ENCODE results near the gene MAGEB2.
A peak's percentile ranks its signal among the peaks of the same experiment; 100 is the strongest.
"Not testable (repeated sequence)": the region's sequence is repeated elsewhere in the genome, so short reads cannot be mapped to it uniquely, and the experiment has no call there.

The MAGEB2 gene

GRCh38 chrX:30215357-30215843, at the start of gene MAGEB2:
TSS of gene MAGEB2 (plus strand) at chrX:30215563. CDS start at chrX:30218581, 3,018 bp downstream.
- DNase-seq, result peak; percentile 46

DNA sequence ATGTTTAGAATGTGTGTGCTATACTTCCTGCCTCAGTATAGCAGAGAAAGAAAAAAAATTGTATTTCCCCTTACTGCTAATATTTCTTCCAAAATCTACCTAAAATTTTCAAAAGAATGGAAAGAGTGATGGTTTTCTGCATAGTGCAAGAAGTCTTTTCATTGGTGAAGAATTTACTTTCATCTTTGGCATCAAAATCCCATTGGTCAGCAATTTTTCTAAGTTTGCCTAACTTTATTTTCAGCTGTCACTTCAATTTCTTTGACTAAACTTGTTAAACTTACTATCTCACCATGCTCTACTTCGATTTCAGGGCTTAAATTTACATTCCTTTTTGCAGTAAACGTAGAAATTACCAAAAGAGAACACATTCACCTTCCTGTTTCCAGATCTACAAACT, 44.5 kb upstream of the MAGEB2 start:
- DNase-seq, result no peak

DNA sequence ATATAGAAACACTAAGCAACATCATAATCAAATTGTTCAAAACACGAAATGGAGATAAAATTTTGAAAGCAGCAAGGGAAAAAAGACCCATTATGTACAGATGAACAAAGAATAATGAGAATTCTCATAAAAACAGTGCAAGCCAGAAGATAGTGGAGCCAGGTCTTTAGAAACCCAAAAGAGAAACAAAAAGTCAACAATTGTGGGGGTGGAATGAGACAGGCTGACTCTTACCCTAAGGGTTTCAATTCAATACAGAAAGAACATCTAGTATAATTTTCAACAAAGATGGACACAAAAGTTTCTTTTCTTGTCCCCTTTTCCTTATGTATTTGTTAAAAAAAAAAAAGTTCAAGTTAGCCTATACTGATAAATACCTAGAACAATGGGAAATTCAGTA, 34.0 kb upstream of the MAGEB2 start:
- DNase-seq, result no peak

- DNase-seq, result no peak
Measured at GRCh38 chrX:30183554-30183953, 31.8 kb upstream of the MAGEB2 start.

DNA sequence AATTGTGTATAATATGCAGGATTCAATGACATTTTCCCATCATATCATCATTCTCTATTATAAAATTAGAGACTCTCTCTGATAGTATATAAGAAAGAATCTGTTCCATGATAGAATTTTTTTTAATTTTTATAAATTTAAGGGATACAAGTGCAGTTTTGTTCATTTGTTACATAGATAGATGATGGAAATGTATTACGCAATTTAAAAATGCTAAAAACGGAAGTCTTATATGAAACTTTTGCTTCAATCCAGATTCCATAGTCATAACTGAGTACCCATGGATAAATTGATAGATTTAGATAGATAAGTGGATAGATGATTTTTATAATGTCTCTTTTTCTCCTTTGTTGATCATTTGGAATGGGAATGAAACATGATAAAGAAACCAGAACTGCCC, 24.9 kb upstream of the MAGEB2 start:
- DNase-seq, result no peak

DNA sequence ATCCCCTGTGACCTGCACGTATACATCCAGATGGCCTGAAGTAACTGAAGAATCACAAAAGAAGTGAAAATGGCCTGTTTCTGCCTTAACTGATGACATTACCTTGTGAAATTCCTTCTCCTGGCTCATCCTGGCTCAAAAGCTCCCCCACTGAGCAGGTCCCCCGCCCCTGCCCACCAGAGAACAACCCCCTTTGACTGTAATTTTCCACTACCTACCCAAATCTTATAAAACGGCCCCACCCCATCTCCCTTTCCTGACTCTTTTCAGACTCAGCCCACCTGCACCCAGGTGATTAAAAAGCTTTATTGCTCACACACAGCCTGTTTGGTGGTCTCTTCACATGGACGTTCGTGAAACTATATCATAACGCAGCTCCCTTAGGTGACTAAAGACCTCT, 21.5 kb upstream of the MAGEB2 start:
- not testable (repeated sequence) for DNase-seq

GRCh38 chrX:30196322-30196721, 19.0 kb upstream of the MAGEB2 start:
- no peak for DNase-seq

DNA sequence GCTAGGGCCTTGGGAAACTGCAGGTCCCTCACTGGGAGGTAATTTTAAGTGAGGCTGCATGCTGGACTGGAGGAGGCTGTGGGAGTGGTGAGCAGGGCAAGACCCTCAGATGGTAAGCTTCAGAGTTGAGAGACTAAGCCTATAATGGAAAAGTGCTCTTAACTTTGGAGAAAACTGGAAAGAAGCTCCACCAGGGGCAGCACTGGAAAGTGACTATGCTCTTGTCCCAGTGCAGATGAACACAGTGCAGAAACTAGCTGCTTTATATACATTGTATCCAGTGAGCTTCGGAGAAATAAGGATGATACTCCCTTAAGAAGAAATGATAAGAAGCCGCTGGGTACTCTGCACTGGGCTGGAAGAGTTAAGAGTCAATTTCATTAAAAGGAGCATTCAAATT, 3.2 kb upstream of the MAGEB2 start:
- no peak for DNase-seq

DNA sequence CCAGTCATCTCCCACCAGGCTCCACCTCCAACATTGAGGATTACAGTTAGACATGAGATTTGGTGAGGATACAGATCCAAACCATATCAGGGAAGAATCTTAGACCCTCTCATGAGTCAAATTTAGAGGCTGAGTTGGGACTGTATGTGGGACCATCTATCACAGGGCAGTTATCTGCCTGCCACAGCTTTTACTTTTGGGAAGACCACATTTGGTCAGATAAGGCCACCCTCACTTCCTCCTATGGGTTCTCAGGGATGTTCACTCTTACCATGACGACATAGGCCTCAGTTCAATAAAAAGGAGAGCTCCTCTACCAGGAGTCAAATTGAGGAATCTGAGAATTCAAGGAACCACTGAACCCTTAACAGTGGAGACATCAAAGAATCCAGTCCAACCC, 2.1 kb downstream of the MAGEB2 start:
- DNase-seq, result no peak

DNA sequence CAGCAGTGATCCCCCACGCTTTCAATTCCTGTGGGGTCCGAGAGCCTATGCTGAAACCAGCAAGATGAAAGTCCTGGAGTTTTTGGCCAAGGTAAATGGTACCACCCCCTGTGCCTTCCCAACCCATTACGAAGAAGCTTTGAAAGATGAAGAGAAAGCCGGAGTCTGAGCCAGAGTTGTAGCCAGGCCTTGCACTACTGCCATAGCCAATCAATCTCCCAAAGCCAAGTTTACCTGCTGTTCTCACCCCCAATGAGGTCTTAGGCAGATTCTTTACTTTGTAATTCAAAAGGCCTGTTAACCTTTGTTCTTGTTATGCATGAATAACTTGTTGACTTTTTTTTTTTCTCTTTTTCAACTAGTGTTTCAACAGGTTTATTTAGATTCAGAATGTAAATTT, 4.0 kb downstream of the MAGEB2 start:
- no peak for DNase-seq

GRCh38 chrX:30220661-30221060, 5.3 kb downstream of the MAGEB2 start:
- DNase-seq, result no peak

- no peak for DNase-seq
Measured at GRCh38 chrX:30224536-30224935, 9.2 kb downstream of the MAGEB2 start.

- DNase-seq, result no peak
Measured at GRCh38 chrX:30228526-30228925, 13.2 kb downstream of the MAGEB2 start.

DNA sequence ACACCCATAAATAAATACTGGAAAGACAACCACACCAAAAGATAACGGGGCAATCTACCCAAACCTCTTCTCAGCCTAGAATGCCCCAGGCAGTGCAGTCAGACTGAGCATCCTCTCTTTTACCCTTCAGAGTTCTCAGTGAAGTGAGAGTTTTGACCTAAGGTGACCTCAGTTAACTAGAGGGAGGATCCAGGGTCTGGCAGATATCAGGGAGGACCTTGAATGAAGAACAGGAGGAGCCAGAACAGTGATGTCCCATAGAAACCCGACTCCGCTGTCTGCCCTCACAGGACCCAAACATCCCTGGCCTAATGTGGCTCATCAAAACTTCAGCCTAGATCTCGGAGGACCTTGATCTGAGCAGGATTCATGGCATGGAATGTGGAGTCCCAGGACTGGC, 15.0 kb downstream of the MAGEB2 start, which contains the start of gene MAGEB3:
Gene MAGEB3, plus strand, starts transcription at position 263 of the 400 bp plus-strand sequence. CDS start 5,268 bp downstream, outside the sequence.
- DNase-seq, result no peak

DNA sequence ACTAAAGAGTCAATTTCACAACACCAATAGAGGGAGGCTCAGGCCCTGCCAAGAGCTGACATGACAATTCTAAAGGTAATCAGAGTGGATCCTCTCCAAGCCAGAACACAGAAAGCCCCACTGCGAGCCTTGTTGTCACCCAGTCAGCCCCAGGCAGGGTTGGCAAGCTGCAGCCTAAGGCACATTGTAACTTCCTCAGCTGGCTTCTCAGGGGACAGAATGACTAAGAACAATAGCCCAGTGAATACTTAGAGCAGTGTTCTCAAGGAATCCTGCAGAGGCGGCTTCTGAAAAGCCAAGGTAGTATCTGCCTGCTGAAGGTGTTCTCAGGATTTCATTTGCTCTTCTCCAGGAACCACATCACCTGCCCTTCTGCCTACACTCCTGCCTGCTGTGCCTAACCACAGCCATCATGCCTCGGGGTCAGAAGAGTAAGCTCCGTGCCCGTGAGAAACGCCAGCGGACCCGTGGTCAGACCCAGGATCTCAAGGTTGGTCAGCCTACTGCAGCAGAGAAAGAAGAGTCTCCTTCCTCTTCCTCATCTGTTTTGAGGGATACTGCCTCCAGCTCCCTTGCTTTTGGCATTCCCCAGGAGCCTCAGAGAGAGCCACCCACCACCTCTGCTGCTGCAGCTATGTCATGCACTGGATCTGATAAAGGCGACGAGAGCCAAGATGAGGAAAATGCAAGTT, 26.5 kb downstream of the MAGEB2 start, which contains the start of gene MAGEB4:
Gene MAGEB4, plus strand, starts transcription at position 277 of the 692 bp plus-strand sequence. Its CDS starts 136 bp downstream, at position 413.
- no peak for DNase-seq

DNA sequence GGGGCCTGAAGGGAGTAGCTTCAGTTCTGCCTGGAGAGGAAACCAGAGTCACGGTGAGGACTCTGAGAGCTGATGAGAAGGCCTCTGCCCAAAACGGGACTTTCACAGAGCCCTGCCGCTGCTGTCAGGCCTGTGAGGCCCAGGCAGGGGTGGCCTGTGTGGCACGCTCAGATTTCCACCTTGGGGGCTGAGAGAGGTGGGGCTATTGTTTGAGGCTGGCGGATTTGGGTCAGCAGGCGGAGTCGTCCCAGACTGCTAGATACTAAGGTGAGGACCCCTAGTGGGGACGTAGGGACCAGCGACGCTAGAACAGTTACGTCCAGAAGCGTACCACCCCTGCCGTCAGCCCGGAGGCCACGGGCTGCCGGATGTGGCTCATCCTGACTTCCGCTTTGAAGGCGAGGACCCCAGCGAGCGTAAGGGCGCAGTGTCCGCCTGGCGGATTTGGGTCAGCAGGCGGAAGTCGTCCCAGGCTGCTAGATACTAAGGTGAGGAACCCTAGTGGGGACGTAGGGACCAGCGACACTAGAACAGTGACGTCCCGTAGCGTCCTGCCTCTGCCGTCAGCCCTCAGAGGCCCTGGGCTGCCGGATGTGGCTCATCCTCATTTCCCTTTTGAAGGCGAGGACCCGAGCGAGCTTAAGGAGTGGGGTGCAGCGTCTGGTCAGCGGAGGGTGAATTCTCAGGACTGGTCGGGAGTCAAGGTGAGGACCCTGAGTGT, 31.6 kb downstream of the MAGEB2 start, which contains the start of gene MAGEB1:
Gene MAGEB1, plus strand, starts transcription at position 378 of the 721 bp plus-strand sequence. CDS start 3,348 bp downstream, outside the sequence.
- DNase-seq, result peak; percentile 84

GRCh38 chrX:30248854-30249253, 33.5 kb downstream of the MAGEB2 start:
- no peak for DNase-seq

DNA sequence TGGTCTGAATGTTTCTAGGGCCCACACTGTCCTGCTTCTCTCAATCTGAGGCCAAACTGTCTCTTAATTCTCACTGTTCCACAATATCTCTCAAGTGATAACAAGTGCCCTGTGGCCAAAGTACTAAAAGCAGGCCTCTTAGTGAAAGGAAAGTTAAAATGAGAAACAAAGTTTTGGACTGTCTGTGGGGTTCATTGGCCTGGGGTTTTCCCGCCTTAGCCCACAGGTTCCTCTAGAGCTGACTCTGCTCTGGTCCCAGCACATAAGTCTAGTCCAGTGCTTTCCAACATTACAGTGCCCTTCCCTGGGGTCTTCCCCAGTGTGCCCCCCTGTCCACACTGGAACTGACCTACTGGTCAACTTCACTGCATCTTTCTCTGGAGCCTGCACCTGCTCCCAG, 37.9 kb downstream of the MAGEB2 start:
- no peak for DNase-seq

GRCh38 chrX:30259927-30260326, 44.6 kb downstream of the MAGEB2 start:
- no peak for DNase-seq

DNA sequence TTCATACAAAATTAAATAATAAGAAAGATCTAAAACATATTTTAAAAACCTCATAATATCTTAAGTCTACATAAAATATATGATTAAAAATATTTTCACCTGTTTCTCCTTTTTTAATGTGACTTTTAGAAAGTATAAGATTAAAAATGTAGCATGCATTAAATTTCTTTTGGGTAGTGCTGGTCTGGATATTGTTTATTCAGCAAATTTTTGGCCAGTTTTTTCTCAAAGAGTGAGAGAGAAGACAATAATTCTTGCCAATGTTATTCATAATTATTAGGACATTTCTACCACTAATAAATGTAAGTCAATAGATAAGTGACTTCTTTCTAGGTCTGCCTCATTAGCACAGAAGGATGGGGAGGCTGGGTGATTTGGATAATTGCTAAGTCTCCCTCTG, 45.6 kb downstream of the MAGEB2 start:
- no peak for DNase-seq

- DNase-seq, result no peak
Measured at GRCh38 chrX:30262763-30263162, 47.4 kb downstream of the MAGEB2 start.
